Measurements from ENCODE around the gene ERI3.

DNA sequence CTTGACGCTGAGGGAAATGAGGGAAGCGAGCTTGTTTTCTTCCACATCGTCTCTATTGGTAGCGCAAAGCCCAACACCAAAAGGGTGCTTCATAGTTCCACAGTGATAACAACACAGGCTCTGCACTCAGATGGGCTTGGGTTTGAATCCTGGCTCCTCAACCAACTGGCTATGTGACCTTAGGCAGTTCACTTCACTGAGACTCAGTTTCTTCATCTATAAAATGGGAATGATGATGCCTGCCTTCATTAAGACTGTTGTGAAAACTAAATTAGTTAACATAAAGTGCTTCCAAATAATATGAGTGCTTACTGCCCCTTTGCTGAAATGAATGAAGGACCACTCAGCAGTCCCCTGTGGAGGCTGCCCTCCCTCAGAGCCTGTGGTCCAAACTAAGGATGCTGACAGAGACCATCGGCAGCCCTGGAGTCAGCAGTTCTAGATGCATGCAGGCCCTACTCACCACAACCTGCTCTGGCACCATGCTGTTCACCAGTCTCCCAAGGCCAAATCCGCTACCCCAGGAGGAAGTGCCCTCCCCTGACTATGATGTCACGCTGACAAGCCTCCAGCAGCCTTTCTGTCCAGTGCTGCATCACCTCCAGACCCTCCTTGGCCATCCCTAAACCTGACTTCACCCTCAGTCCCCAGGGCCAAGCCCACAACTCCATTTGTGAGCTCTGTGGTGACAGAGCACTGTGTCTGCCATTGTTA lies 111.1 kb downstream of the ERI3 start:
- TF ChIP-seq, protein P1, sequence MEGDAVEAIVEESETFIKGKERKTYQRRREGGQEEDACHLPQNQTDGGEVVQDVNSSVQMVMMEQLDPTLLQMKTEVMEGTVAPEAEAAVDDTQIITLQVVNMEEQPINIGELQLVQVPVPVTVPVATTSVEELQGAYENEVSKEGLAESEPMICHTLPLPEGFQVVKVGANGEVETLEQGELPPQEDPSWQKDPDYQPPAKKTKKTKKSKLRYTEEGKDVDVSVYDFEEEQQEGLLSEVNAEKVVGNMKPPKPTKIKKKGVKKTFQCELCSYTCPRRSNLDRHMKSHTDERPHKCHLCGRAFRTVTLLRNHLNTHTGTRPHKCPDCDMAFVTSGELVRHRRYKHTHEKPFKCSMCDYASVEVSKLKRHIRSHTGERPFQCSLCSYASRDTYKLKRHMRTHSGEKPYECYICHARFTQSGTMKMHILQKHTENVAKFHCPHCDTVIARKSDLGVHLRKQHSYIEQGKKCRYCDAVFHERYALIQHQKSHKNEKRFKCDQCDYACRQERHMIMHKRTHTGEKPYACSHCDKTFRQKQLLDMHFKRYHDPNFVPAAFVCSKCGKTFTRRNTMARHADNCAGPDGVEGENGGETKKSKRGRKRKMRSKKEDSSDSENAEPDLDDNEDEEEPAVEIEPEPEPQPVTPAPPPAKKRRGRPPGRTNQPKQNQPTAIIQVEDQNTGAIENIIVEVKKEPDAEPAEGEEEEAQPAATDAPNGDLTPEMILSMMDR (IDR thresholded peaks at IDR 0.05; ENCODE audit: poor library complexity, severe bottlenecking): no peak
- TF ChIP-seq POLR2AphosphoS5 (IDR thresholded peaks at IDR 0.05) (no peak), TAF1 (IDR thresholded peaks at IDR 0.05; ENCODE audit: low read depth) (no peak), EZH2 (IDR thresholded peaks at IDR 0.05; ENCODE audit: borderline replicate concordance, insufficient read depth, low read length, poor library complexity, severe bottlenecking) (no peak), SMC3 (conservative IDR thresholded peaks at IDR 0.05; ENCODE audit: poor library complexity) (no peak), MXI1 (conservative IDR thresholded peaks at IDR 0.05; ENCODE audit: poor library complexity, severe bottlenecking) (no peak), RAD21 (conservative IDR thresholded peaks at IDR 0.05) (no peak), EP300 (conservative IDR thresholded peaks at IDR 0.05; ENCODE audit: poor library complexity, severe bottlenecking) (no peak)
- TF ChIP-seq, protein P2, sequence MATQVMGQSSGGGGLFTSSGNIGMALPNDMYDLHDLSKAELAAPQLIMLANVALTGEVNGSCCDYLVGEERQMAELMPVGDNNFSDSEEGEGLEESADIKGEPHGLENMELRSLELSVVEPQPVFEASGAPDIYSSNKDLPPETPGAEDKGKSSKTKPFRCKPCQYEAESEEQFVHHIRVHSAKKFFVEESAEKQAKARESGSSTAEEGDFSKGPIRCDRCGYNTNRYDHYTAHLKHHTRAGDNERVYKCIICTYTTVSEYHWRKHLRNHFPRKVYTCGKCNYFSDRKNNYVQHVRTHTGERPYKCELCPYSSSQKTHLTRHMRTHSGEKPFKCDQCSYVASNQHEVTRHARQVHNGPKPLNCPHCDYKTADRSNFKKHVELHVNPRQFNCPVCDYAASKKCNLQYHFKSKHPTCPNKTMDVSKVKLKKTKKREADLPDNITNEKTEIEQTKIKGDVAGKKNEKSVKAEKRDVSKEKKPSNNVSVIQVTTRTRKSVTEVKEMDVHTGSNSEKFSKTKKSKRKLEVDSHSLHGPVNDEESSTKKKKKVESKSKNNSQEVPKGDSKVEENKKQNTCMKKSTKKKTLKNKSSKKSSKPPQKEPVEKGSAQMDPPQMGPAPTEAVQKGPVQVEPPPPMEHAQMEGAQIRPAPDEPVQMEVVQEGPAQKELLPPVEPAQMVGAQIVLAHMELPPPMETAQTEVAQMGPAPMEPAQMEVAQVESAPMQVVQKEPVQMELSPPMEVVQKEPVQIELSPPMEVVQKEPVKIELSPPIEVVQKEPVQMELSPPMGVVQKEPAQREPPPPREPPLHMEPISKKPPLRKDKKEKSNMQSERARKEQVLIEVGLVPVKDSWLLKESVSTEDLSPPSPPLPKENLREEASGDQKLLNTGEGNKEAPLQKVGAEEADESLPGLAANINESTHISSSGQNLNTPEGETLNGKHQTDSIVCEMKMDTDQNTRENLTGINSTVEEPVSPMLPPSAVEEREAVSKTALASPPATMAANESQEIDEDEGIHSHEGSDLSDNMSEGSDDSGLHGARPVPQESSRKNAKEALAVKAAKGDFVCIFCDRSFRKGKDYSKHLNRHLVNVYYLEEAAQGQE (IDR thresholded peaks at IDR 0.05; ENCODE audit: borderline replicate concordance): no peak
